GM12872 (cell line): ENCODE results near the gene SORCS1.

Experiments used
- TF ChIP-seq, protein P1 (sequence below): IDR thresholded peaks from 3 replicates; pipeline ENCODE4 v1.5.1; 2011; ENCODE audit warnings: low read depth, mild to moderate bottlenecking, low read length, moderate library complexity; ENCODE audit not compliant: insufficient read depth

The SORCS1 gene

DNA sequence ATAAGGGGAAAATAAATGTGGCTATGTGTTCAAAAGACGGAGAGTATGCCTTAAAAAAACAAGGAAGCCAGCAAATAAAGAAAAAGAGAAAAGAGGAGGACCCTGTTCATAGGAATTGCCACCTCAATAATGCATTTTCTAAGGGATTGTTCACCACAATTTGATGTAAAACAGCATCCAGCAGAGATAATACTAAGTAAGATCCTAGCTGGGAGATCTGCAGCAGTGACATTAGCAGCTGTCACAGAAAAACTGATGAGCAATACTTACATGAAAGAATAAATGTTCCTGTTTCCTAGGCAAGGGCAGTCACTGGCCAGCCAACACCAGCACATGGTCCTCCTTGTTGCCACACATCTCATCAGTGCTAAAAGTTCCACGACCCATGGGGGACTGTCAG is 391.5 kb downstream of the SORCS1 start:
- TF ChIP-seq, protein P1, sequence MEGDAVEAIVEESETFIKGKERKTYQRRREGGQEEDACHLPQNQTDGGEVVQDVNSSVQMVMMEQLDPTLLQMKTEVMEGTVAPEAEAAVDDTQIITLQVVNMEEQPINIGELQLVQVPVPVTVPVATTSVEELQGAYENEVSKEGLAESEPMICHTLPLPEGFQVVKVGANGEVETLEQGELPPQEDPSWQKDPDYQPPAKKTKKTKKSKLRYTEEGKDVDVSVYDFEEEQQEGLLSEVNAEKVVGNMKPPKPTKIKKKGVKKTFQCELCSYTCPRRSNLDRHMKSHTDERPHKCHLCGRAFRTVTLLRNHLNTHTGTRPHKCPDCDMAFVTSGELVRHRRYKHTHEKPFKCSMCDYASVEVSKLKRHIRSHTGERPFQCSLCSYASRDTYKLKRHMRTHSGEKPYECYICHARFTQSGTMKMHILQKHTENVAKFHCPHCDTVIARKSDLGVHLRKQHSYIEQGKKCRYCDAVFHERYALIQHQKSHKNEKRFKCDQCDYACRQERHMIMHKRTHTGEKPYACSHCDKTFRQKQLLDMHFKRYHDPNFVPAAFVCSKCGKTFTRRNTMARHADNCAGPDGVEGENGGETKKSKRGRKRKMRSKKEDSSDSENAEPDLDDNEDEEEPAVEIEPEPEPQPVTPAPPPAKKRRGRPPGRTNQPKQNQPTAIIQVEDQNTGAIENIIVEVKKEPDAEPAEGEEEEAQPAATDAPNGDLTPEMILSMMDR, result no peak

DNA sequence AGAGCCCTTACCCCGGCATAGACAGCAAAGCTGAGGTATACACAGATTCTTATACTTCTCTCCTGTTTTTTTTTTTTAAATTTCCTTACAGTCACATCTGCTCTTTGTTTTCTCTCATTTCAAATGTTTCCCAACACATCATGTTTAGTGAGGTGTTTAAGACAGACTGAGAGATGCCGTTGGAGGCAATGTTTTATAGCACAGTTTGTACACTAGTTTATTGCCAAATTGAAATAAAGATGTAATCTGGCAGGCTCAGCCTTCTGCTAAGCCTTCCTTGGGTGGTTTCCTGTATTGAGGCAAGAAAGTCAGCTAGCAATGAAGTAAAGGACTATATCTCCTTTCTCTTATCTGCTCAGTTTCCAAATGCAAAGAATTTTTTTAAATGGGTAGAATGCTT is 393.4 kb downstream of the SORCS1 start:
- TF ChIP-seq, protein P1, result no peak

DNA sequence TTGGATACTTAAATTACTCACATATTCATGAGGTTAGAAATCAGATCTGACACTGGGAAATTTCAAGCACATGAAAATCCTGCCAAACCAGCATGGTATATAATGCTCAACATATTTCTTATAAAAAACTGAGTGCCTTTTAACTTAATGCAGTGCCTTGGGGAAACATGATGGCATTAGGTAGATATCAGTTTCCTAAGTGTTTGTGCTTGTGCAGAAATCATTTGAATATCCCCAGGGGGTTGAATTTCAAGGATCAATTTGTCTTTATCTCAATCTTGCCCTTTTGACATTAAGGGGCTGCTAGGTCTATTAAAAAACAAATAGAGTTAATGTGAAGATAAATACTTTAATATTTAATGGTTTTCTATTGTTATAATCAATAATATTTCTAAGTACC is 396.3 kb downstream of the SORCS1 start:
- TF ChIP-seq, protein P1, result no peak

DNA sequence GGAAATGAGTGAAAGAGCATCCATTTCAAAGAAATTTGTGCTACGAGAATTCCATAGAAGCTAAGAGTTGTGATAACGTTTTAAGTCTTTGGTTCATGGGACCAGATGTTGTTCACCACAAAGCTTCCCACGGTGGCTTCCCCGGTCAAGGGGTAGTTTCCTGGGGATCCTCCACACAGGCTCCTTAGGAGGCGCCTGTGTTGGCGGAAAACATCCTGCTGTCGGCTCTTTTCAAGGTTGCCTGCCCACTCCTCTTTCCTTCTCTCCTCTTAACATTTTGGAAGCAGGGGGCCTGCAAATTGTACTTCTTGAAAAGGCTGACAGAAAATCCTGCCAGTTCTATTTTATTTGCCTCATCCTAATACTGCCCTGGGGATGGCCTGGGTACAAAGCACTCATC is 398.6 kb downstream of the SORCS1 start:
- TF ChIP-seq, protein P1, result no peak

DNA sequence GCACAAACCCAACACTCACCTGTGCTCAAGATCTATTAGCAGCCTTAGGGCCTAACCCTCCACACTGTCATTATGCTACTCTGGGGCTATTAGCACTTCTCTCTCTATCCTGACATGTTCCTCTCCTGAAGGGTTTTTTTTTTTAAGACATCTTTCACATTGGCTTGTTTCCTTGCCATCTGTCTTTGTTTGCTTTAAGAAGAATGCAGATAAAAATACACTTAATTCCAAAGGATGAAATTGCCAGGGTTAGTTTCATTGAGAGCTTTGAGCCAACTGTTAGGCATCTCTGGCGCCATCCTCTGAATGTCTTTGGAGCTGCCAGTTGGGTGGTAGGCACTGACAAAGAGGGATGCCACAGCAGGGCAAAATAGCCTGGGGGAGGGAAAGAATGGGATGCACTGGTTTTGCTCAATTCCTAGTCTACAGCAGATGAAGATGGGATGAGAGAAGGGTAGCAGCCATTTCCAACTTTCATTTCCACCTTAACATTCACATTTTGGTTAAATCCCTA is 399.2 kb downstream of the SORCS1 start:
- TF ChIP-seq, protein P1, result no peak

DNA sequence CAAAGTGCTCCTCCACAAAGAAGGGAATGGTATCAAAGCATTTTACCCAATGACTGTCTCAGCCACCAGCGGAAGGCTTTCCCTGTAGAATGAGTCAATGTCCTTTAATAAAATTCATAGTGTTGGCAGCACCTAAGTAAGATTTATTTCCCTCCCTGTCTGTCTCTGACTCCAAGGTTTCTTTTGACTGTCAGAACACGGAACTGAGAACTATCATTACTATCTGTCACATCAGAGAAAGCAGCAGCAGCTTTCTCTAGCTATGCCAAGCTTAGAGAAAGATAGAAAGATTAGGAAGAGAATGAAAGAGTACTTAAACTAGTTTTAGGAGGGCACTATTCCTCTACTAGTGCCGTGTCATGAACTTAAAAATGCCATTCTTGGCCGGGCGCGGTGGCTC is 400.1 kb downstream of the SORCS1 start:
- TF ChIP-seq, protein P1, result no peak

DNA sequence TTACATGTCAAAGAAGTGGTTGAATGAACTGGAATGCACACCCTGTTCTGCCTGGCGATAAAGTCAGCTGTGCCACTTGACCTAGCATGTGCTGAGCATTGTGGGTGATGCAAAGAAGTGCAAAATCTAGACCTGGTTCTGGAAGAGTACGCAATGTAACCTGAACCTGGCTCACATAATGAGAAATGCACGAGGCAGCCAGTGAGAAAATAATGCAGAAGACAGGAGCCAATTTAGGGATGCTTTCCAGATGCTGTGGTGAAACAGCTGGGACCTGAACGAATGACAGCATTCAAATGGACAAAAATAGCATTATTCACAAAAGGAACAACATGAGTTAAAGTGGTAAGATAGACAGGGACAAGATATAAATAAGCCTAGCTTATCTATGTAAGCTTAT is 402.6 kb downstream of the SORCS1 start:
- TF ChIP-seq, protein P1, result no peak

DNA sequence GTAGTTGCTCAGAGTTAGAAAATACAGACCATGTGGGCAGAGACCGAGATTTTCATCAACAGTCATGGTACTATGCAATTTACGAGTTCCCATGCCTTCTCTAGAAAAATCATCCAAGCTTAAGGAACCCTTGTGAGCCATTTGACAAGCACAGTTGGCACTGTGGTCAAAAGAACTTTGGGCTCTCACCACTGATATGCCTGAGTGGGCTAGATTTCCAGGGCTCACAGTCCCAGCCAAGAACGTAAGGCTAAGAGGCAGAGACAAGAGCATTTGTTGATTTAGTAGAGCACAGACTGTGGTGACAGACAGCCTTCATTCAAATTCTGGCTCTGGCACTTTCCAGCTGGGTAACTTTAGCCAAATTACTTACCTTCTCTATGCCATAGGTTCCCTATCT is 407.0 kb downstream of the SORCS1 start:
- TF ChIP-seq, protein P1, result no peak
